Sigmoid colon (tissue), 4 donors: Measurements from ENCODE around the gene RNF217.

Source experiments
- CTCF ChIP-seq, 4 experiments: fragments of 450-650 bp in 3 of 4; fragments of 200-600 bp in 1 of 4; IDR thresholded peaks; one replicate each; pipeline ENCODE4 v1.5.1; 2016 to 2019; ENCODE audit warnings: antibody characterized with exemption in 4 of 4, mild to moderate bottlenecking in 3 of 4, moderate library complexity in 2 of 4
- EP300 ChIP-seq, 4 donors: sonication (generic); formaldehyde crosslinking; IDR thresholded peaks; one replicate each; pipeline ENCODE4 v1.6.1; 2017; ENCODE audit warnings: antibody characterized with exemption in 4 of 4
- POLR2A ChIP-seq, 2 donors: fragments of 450-650 bp; IDR thresholded peaks; one replicate each; pipeline ENCODE4 v1.6.1; 2016; ENCODE audit warnings: antibody characterized with exemption in 2 of 2, mild to moderate bottlenecking in 2 of 2, moderate library complexity in 2 of 2
- POLR2AphosphoS5 ChIP-seq, 4 donors: sonication (generic); formaldehyde crosslinking; IDR thresholded peaks; one replicate each; pipeline ENCODE4 v1.6.1; 2017; ENCODE audit warnings: antibody characterized with exemption in 4 of 4

GRCh38 chr6:125077453-125077852 is 115.2 kb downstream of the RNF217 start:
- TF ChIP-seq CTCF (IDR thresholded peaks at IDR 0.05): no peak
- TF ChIP-seq POLR2A (IDR thresholded peaks at IDR 0.05): no peak
- no peak for TF ChIP-seq EP300 (IDR thresholded peaks at IDR 0.05)
- TF ChIP-seq POLR2AphosphoS5 (IDR thresholded peaks at IDR 0.05): no peak
